ENCODE measurements around the gene ABCC1.

DNA sequence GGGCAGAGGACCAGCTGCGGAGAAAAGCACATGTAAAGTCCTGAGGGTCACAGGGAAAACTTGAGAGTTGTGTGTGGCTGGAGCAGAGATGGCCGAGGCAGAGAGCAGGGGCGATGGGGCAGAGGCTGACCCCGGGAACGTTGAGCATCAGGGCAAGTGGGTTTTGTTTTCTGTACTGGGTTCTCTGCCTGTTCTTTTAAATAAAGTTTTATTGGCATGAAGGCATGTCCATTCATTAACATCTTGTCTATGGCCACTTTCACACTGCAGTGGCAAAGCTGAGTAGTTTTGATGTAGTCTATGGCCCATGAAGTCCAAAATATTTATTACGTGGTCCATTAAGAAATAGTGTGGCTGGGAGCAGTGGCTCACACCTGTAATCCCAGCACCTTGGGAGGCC lies 64.4 kb downstream of the ABCC1 start:
- TF ChIP-seq, protein P1, sequence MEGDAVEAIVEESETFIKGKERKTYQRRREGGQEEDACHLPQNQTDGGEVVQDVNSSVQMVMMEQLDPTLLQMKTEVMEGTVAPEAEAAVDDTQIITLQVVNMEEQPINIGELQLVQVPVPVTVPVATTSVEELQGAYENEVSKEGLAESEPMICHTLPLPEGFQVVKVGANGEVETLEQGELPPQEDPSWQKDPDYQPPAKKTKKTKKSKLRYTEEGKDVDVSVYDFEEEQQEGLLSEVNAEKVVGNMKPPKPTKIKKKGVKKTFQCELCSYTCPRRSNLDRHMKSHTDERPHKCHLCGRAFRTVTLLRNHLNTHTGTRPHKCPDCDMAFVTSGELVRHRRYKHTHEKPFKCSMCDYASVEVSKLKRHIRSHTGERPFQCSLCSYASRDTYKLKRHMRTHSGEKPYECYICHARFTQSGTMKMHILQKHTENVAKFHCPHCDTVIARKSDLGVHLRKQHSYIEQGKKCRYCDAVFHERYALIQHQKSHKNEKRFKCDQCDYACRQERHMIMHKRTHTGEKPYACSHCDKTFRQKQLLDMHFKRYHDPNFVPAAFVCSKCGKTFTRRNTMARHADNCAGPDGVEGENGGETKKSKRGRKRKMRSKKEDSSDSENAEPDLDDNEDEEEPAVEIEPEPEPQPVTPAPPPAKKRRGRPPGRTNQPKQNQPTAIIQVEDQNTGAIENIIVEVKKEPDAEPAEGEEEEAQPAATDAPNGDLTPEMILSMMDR (IDR thresholded peaks at IDR 0.05) = no peak
- no peak for TF ChIP-seq POLR2A (IDR thresholded peaks at IDR 0.05)

Measured in adrenal gland (tissue), 5 donors.